Measurements from ENCODE around the gene RBFOX2.

The RBFOX2 gene

GRCh38 chr22:36042240-36042639 lies 13.6 kb upstream of the RBFOX2 start:
- TF ChIP-seq, protein P1, sequence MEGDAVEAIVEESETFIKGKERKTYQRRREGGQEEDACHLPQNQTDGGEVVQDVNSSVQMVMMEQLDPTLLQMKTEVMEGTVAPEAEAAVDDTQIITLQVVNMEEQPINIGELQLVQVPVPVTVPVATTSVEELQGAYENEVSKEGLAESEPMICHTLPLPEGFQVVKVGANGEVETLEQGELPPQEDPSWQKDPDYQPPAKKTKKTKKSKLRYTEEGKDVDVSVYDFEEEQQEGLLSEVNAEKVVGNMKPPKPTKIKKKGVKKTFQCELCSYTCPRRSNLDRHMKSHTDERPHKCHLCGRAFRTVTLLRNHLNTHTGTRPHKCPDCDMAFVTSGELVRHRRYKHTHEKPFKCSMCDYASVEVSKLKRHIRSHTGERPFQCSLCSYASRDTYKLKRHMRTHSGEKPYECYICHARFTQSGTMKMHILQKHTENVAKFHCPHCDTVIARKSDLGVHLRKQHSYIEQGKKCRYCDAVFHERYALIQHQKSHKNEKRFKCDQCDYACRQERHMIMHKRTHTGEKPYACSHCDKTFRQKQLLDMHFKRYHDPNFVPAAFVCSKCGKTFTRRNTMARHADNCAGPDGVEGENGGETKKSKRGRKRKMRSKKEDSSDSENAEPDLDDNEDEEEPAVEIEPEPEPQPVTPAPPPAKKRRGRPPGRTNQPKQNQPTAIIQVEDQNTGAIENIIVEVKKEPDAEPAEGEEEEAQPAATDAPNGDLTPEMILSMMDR (IDR thresholded peaks at IDR 0.05; ENCODE audit: borderline replicate concordance, insufficient read depth, low read depth, low read length): no peak
- no peak overlapping the region for H3K4me3 ChIP-seq (ENCODE audit: low read depth, low read length)

DNA sequence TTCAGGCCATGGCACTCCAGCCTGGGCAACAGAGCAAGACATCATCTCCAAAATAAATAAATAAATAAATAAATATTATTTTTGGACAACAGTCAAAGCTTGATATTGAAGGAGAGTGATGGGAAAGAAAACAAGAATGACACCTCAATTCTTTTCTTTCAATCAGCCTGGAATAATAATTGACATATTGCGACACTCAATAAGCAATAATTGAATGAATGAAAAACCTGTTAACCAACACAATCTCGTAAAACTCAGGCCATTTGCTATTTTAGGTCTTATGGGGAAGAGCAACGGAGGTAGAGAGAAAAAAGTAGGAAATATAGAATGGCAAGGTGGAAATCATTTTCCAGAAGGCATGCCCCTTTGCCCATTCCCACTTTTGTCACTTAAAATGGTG lies 10.5 kb upstream of the RBFOX2 start:
- TF ChIP-seq, protein P1 (IDR thresholded peaks at IDR 0.05; ENCODE audit: borderline replicate concordance, insufficient read depth, low read depth, low read length): no peak
- no peak overlapping the region for H3K4me3 ChIP-seq (ENCODE audit: low read depth, low read length)

GRCh38 chr22:36037102-36037758 lies 8.6 kb upstream of the RBFOX2 start:
- TF ChIP-seq, protein P1 (IDR thresholded peaks at IDR 0.05; ENCODE audit: borderline replicate concordance, insufficient read depth, low read depth, low read length): no peak
- H3K4me3 ChIP-seq (ENCODE audit: low read depth, low read length): no peak overlapping the region

- no peak overlapping the region for H3K4me3 ChIP-seq (ENCODE audit: low read depth, low read length)
- TF ChIP-seq, protein P1 (IDR thresholded peaks at IDR 0.05; ENCODE audit: borderline replicate concordance, insufficient read depth, low read depth, low read length): no peak
Observed at GRCh38 chr22:36036167-36036624, 7.6 kb upstream of the RBFOX2 start.

DNA sequence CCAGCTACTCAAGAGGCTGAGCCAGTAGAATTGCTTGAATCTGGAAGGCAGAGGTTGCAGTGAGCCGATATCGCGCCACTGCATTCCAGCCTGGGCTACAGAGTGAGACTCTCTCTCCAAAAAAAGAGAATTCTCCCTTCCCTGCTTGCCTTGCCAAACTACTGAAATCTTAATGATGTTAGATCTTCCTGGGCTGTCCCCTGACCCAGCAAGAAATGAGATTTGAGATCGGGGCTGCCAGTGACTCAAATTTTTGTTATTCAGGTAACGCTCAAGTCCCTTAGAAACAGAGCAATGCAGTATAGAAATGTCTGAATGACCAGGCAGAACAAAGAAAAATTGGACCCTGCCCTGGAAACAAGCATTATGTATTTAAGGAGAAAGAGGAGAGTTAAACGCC lies 4.0 kb upstream of the RBFOX2 start:
- H3K4me3 ChIP-seq (ENCODE audit: low read depth, low read length): no peak overlapping the region
- TF ChIP-seq, protein P1 (IDR thresholded peaks at IDR 0.05; ENCODE audit: borderline replicate concordance, insufficient read depth, low read depth, low read length): no peak

- H3K4me3 ChIP-seq (ENCODE audit: low read depth, low read length): no peak overlapping the region
- TF ChIP-seq, protein P1 (IDR thresholded peaks at IDR 0.05; ENCODE audit: borderline replicate concordance, insufficient read depth, low read depth, low read length): no peak
Observed at GRCh38 chr22:36029406-36029755, 757 bp upstream of the RBFOX2 start.

- TF ChIP-seq, protein P1 (IDR thresholded peaks at IDR 0.05; ENCODE audit: borderline replicate concordance, insufficient read depth, low read depth, low read length): no peak
- no peak overlapping the region for H3K4me3 ChIP-seq (ENCODE audit: low read depth, low read length)
Observed at GRCh38 chr22:36027935-36028645, 534 bp downstream of the RBFOX2 start.

All from GM12875 (cell line).